ENCODE measurements around the gene COX8C.

The COX8C gene, protein sequence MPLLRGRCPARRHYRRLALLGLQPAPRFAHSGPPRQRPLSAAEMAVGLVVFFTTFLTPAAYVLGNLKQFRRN
- total RNA-seq, result 0 to 0.09 (median 0) reads per million in 3 donors

DNA sequence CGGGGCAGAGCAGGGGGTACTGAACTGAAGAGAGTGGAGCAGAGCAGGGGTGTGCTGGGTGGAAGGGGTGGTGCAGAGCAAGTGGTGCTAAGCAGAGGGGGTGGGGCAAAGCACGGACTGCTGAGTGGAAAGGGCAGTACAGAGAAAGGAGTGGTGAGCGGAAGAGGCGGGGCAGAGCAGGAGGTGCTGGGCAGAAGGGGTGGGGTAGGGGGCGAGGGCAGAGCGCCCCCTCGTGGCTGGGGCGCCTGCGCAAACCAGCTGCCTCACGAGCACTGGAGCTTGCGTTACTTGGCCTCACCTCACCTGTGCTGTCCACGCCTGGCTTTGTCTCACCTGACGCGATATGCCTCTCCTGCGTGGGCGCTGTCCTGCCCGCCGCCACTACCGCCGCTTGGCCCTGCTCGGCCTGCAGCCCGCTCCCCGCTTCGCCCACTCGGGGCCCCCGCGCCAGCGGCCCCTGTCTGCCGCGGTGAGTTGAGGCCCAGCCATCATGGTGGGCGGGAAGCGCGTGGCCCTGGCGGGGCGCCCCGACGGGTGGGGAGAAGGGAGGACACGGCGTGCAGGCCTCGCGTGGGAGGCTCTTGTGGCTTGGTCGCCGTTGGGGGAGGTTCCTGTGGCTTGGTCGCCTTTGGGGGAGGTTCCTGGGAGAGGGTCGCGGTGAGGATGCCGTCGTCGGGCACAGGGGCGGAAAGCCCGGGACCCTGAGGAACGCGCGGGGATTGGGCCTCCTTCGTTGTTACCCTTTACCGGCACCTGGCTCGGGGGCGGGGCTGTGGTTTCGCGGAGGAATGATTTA is at the start of gene COX8C:
COX8C (plus strand) TSS at position 257 of the 796 bp plus-strand sequence; CDS start at position 344, 87 bp downstream.
- no peak for DNase-seq
- Histone ChIP-seq H3K27me3 (replicated peaks; ENCODE audit: control insufficient read depth, insufficient read depth, low read length, poor library complexity, severe bottlenecking) (no peaks in the 10 kb centered on the region), H3K9me3 (ENCODE audit: control insufficient read depth, low read length) (no peaks in the 10 kb centered on the region), H3K4me3 (ENCODE audit: insufficient read depth, low read depth, low read length, poor library complexity, severe bottlenecking) (no peak within 1 kb of the TSS), H3K27ac (ENCODE audit: insufficient read depth, low read length, poor library complexity, severe bottlenecking) (no peak within 1 kb of the TSS), H3K36me3 (ENCODE audit: control insufficient read depth, insufficient read depth, low read length) (no peaks in the 10 kb centered on the region), H3K4me1 (ENCODE audit: control insufficient read depth, insufficient read depth, low read length, poor library complexity, severe bottlenecking) (no peaks in the 10 kb centered on the region)

DNA sequence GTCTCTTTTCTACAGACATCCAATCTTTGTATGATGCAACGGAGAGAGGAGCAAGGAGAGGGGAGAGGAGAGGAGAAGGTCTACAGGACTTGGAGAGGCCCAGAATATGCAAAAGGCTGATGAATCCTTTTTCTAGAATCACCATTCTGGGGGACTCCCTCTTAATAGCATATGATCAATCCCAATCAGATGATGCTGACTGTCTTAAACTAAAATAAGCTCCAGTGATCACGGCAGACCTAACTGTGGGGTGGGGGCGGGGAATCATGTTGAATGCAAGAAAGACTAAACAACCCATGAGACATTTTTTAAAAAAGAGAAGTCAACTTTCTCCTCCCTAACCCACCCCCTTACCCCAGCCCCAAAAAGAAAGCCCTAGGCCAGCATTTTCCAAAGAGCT is 47.6 kb upstream of the COX8C start:
- Histone ChIP-seq H3K4me3 (ENCODE audit: insufficient read depth, low read depth, low read length, poor library complexity, severe bottlenecking) (no peak overlapping the region), H3K36me3 (ENCODE audit: control insufficient read depth, insufficient read depth, low read length) (no peaks in the 10 kb centered on the region), H3K4me1 (ENCODE audit: control insufficient read depth, insufficient read depth, low read length, poor library complexity, severe bottlenecking) (no peaks in the 10 kb centered on the region), H3K27ac (ENCODE audit: insufficient read depth, low read length, poor library complexity, severe bottlenecking) (no peak overlapping the region), H3K27me3 (replicated peaks; ENCODE audit: control insufficient read depth, insufficient read depth, low read length, poor library complexity, severe bottlenecking) (no peaks in the 10 kb centered on the region), H3K9me3 (ENCODE audit: control insufficient read depth, low read length) (no peaks in the 10 kb centered on the region)
- DNase-seq, result no peak

DNA sequence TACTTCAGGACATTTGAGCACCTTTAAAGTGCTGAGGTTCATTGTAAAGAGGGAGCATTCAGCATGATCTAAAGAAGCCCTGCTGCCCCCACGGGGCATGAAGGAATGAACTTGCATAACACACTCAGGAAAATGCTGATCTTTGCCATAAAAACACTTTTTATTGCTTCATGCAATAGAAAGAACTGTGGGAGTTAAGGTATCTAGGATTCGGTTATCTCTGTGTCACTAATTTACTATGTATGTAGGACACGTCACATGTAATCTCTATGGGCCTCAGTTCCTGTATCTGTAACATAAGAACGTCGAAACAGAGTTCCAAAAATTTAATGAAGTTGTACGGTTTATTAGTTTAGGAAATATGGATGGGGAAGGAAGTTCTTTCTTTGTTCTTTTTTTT is 47.1 kb upstream of the COX8C start:
- no peaks in the 10 kb centered on the region for H3K27me3 ChIP-seq (replicated peaks; ENCODE audit: control insufficient read depth, insufficient read depth, low read length, poor library complexity, severe bottlenecking)
- H3K9me3 ChIP-seq (ENCODE audit: control insufficient read depth, low read length), result no peaks in the 10 kb centered on the region
- H3K27ac ChIP-seq (ENCODE audit: insufficient read depth, low read length, poor library complexity, severe bottlenecking), result no peak overlapping the region
- H3K4me1 ChIP-seq (ENCODE audit: control insufficient read depth, insufficient read depth, low read length, poor library complexity, severe bottlenecking), result no peaks in the 10 kb centered on the region
- H3K36me3 ChIP-seq (ENCODE audit: control insufficient read depth, insufficient read depth, low read length), result no peaks in the 10 kb centered on the region
- H3K4me3 ChIP-seq (ENCODE audit: insufficient read depth, low read depth, low read length, poor library complexity, severe bottlenecking), result no peak overlapping the region
- no peak for DNase-seq

DNA sequence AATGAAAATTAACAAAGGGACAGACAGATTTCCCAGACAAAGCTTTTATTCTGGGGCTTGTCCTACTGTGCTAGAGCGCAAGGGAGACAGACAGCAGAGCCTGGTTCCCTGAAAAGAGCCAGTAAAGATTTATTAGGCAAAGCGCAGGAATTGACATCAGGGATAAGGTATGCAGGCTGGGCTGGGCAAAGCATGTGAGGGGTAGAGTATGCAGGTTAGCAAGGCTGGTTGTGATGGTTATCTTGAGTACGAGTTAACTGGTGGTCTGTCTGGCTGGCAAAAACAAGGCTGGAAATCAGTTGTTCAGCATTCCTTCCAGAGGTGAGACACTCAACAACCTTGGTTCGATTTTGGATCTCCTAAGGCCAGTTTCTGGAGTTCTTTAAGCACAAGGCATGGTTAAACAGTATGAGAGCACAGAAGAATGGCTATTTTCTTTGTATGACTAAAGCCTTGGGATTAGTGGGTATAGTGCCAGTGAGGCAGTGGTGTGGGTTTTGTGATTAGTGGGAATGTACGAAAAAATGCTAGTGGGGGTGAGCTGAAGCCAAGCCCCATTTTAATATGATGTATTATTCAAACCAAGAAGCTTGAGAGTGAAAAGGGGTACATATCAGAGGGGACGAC is 45.0 kb upstream of the COX8C start:
- H3K27ac ChIP-seq (ENCODE audit: insufficient read depth, low read length, poor library complexity, severe bottlenecking), result no peak overlapping the region
- H3K4me3 ChIP-seq (ENCODE audit: insufficient read depth, low read depth, low read length, poor library complexity, severe bottlenecking), result no peak overlapping the region
- DNase-seq, result no peak
- no peaks in the 10 kb centered on the region for H3K27me3 ChIP-seq (replicated peaks; ENCODE audit: control insufficient read depth, insufficient read depth, low read length, poor library complexity, severe bottlenecking)
- H3K9me3 ChIP-seq (ENCODE audit: control insufficient read depth, low read length), result no peaks in the 10 kb centered on the region
- H3K36me3 ChIP-seq (ENCODE audit: control insufficient read depth, insufficient read depth, low read length), result no peaks in the 10 kb centered on the region
- H3K4me1 ChIP-seq (ENCODE audit: control insufficient read depth, insufficient read depth, low read length, poor library complexity, severe bottlenecking), result no peaks in the 10 kb centered on the region

DNA sequence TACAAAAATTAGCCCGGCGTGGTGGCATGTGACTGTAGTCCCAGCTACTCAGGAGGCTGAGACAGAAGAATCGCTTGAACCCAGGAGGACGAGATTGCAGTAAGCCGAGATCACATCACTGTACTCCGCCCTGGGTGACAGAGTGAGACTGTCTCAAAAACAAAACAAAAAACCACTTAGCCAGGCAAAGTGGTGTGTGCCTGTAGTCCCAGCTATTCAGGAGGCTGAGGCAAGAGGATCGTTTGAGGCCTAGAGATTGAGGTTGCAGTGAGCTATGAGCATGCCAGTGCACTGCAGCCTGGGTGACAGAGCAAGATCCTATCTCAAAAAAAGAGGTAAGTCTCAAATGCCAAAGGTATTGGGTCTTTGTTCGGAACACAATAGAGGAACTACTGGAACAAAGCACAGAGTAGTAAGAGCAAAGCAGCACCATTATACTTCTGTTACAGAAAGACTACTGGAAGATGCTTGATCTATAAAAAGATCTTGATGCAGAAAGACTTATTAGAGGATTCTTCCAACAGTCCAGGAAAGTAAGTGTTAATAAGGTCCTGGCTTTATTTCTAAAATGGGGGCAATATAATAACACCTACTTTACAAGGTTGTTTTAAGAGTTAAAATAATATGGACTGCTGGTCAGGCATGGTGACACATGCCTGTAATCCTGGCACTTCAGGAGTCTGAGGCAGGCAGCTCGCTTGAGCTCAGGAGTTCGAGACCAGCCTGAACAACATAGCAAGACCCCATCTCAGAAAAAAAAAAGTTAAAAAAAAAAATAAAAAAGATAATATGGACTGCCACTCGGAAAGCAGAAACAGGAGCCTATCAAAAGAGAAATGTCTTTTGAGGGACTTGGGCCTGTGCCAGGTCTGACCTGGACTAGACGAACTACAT is 44.0 kb upstream of the COX8C start:
- Histone ChIP-seq H3K9me3 (ENCODE audit: control insufficient read depth, low read length) (no peaks in the 10 kb centered on the region), H3K27me3 (replicated peaks; ENCODE audit: control insufficient read depth, insufficient read depth, low read length, poor library complexity, severe bottlenecking) (no peaks in the 10 kb centered on the region), H3K4me3 (ENCODE audit: insufficient read depth, low read depth, low read length, poor library complexity, severe bottlenecking) (no peak overlapping the region), H3K27ac (ENCODE audit: insufficient read depth, low read length, poor library complexity, severe bottlenecking) (no peak overlapping the region), H3K4me1 (ENCODE audit: control insufficient read depth, insufficient read depth, low read length, poor library complexity, severe bottlenecking) (no peaks in the 10 kb centered on the region), H3K36me3 (ENCODE audit: control insufficient read depth, insufficient read depth, low read length) (no peaks in the 10 kb centered on the region)
- no peak for DNase-seq

DNA sequence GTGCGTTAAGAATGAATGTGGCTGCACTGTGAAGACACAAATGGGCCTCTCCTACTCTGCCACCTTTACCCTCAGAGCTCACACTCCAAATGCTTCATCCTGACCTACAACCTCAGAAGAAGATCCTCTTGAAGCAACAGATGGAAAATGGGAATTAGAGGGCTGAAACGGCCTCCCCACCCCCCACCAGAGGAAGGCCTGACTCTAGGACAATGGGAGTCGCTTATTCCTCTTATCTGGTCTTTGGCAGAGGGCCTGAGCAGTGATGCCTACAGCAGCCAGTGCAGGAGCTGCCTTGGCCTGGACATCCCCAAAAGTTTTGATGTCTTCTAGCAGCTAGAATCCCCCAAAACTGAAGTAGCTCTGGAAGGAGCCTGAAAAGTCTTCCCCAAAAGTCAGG is 43.3 kb upstream of the COX8C start:
- H3K27ac ChIP-seq (ENCODE audit: insufficient read depth, low read length, poor library complexity, severe bottlenecking), result no peak overlapping the region
- H3K4me1 ChIP-seq (ENCODE audit: control insufficient read depth, insufficient read depth, low read length, poor library complexity, severe bottlenecking), result no peaks in the 10 kb centered on the region
- DNase-seq, result no peak
- H3K9me3 ChIP-seq (ENCODE audit: control insufficient read depth, low read length), result no peaks in the 10 kb centered on the region
- no peak overlapping the region for H3K4me3 ChIP-seq (ENCODE audit: insufficient read depth, low read depth, low read length, poor library complexity, severe bottlenecking)
- no peaks in the 10 kb centered on the region for H3K36me3 ChIP-seq (ENCODE audit: control insufficient read depth, insufficient read depth, low read length)
- no peaks in the 10 kb centered on the region for H3K27me3 ChIP-seq (replicated peaks; ENCODE audit: control insufficient read depth, insufficient read depth, low read length, poor library complexity, severe bottlenecking)

DNA sequence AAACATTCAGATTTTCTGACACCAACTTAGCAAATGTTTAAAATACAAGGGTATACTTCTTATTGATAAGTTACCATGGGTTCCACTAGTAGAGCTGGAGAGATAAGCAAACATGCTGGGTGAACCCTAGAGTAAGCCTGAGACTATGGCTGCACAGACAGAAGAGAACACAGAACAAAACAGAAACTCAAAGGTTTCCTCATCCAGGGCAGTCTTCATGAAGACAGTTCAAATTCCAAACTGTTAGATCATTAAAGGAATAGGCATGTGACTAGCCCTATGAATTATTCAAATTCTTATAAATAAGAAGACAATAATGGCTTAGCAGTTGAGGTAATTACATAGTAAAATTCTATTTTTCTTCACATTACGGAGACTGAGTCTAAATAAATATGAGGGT is 42.2 kb upstream of the COX8C start:
- no peak overlapping the region for H3K4me3 ChIP-seq (ENCODE audit: insufficient read depth, low read depth, low read length, poor library complexity, severe bottlenecking)
- DNase-seq, result no peak
- no peaks in the 10 kb centered on the region for H3K27me3 ChIP-seq (replicated peaks; ENCODE audit: control insufficient read depth, insufficient read depth, low read length, poor library complexity, severe bottlenecking)
- no peaks in the 10 kb centered on the region for H3K4me1 ChIP-seq (ENCODE audit: control insufficient read depth, insufficient read depth, low read length, poor library complexity, severe bottlenecking)
- H3K36me3 ChIP-seq (ENCODE audit: control insufficient read depth, insufficient read depth, low read length), result no peaks in the 10 kb centered on the region
- no peaks in the 10 kb centered on the region for H3K9me3 ChIP-seq (ENCODE audit: control insufficient read depth, low read length)
- no peak overlapping the region for H3K27ac ChIP-seq (ENCODE audit: insufficient read depth, low read length, poor library complexity, severe bottlenecking)

DNA sequence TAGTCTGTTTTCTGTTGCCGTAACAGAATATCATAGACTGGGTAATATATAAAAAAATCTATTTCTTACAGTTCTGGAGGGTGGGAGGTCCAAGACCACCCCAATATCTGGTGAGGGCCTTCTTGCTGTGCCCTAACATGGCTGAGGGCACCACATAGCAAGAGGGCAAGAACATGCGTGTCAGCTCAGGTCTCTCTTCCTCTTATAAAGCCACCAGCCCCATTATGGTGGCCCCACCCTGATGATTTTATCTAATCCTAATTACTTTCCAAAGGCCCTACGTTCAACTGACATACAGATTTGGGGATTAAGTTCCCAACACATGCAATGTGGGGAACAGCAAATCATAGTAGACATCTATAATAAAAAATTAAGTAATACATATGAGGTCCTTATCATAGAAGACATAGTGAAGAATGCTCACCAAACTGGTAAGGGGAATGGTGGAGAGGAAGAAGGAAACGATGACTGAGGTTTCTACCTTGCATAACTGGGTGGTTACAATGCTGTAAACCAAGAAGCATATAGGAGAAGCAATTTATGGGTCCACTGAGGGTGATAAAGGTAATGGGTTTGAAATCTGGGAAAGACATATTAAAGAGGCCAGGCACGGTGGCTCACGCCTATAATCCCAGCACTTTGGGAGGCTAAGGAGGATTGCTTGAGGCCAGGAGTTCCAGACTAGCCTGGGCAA is 41.1 kb upstream of the COX8C start:
- H3K4me3 ChIP-seq (ENCODE audit: insufficient read depth, low read depth, low read length, poor library complexity, severe bottlenecking), result no peak overlapping the region
- H3K27me3 ChIP-seq (replicated peaks; ENCODE audit: control insufficient read depth, insufficient read depth, low read length, poor library complexity, severe bottlenecking), result no peaks in the 10 kb centered on the region
- no peaks in the 10 kb centered on the region for H3K9me3 ChIP-seq (ENCODE audit: control insufficient read depth, low read length)
- H3K4me1 ChIP-seq (ENCODE audit: control insufficient read depth, insufficient read depth, low read length, poor library complexity, severe bottlenecking), result no peaks in the 10 kb centered on the region
- no peak for DNase-seq
- H3K36me3 ChIP-seq (ENCODE audit: control insufficient read depth, insufficient read depth, low read length), result no peaks in the 10 kb centered on the region
- H3K27ac ChIP-seq (ENCODE audit: insufficient read depth, low read length, poor library complexity, severe bottlenecking), result no peak overlapping the region

DNA sequence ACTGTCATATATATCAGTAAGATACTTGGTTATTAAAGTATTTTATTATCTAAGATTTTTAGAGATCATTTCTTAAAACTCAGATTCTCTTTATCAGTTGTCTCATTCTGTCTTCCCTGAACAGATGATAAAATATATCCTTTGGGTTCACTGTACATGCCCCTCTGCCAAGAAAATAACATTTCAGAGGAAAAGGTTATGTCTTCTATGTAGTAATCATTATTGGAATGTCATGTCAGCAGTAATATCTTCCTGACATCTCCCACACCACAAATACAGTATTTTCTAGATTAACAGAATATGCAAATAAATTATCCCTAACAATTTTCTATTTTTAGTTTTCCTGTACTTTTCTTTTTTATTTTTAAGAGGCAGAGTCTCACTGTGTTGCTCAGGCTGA is 40.2 kb upstream of the COX8C start:
- Histone ChIP-seq H3K9me3 (ENCODE audit: control insufficient read depth, low read length) (no peaks in the 10 kb centered on the region), H3K4me3 (ENCODE audit: insufficient read depth, low read depth, low read length, poor library complexity, severe bottlenecking) (no peak overlapping the region), H3K36me3 (ENCODE audit: control insufficient read depth, insufficient read depth, low read length) (no peaks in the 10 kb centered on the region), H3K27me3 (replicated peaks; ENCODE audit: control insufficient read depth, insufficient read depth, low read length, poor library complexity, severe bottlenecking) (no peaks in the 10 kb centered on the region), H3K4me1 (ENCODE audit: control insufficient read depth, insufficient read depth, low read length, poor library complexity, severe bottlenecking) (no peaks in the 10 kb centered on the region), H3K27ac (ENCODE audit: insufficient read depth, low read length, poor library complexity, severe bottlenecking) (no peak overlapping the region)
- DNase-seq, result no peak

All from effector memory CD4-positive, alpha-beta T cell (primary cell).